GM08714 (cell line): Measurements from ENCODE around the gene NR2F1-AS1.
"Not testable (repeated sequence)": the region's sequence is repeated elsewhere in the genome, so short reads cannot be mapped to it uniquely, and the experiment has no call there.

Source experiments
- H3K4me3 ChIP-seq: fragments of 200-500 bp; sonication (Bioruptor generic); 2 replicates; pipeline ENCODE4 v1.5.1; 2014; ENCODE audit warnings: mild to moderate bottlenecking, low read length, inconsistent platforms
- ZNF274 ChIP-seq: IDR thresholded peaks from 2 replicates; pipeline ENCODE4 v1.6.1; 2012; ENCODE audit warnings: mild to moderate bottlenecking, low read depth, low read length

The NR2F1-AS1 gene

DNA sequence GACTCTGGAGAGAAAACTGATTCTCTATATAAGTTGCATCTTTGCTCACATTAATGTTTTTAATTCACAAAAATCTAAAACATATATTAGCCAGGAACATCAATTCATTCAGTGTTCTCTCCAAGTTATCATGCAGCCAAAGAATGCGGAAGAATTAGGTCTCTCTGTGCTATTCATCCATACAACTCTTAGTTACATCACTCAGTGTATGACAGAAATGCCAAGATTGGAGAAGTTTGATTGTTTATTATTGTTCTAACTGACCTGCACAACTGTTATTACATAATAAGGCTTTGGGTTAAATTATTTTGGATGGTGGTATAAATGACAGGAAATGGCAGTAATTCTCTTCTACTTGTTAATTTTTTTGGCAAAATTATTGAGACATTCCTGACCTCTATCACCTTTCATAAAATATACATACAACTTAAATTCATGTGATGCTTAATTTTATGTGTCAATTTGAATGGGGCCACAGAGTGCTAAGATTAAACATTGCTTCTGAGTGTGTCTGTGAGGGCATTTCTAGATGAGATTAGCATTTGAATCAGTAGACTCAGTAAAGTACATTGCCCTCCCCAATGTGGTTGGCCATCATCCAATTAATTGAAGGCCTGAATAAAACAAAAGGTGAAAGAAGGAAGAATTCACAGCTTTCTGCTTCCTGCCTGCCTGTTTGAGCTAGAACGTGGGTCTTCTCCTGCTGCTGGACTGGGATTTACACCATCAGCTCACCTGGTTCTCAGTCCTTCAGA lies 70.2 kb downstream of the NR2F1-AS1 start:
- TF ChIP-seq ZNF274 = no peak
- H3K4me3 ChIP-seq = no peak overlapping the region

DNA sequence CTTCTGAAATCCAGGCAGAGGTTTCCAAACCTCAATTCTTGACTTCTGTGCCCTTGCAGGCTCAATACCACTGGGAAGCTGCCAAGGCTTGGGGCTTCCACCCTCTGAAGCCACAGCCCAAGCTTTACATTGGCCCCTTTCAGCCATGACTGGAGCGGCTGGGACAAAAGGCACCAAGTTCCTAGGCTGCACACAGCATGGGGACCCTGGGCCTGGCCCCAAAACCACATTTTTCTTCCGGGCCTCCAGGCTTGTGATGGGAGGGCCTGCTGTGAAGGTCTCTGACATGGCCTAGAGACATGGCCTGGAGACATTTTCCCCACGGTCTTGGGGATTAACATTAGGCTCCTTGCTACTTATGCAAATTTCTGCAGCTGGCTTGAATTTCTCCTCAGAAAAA lies 75.5 kb downstream of the NR2F1-AS1 start:
- not testable (repeated sequence) for H3K4me3 ChIP-seq

DNA sequence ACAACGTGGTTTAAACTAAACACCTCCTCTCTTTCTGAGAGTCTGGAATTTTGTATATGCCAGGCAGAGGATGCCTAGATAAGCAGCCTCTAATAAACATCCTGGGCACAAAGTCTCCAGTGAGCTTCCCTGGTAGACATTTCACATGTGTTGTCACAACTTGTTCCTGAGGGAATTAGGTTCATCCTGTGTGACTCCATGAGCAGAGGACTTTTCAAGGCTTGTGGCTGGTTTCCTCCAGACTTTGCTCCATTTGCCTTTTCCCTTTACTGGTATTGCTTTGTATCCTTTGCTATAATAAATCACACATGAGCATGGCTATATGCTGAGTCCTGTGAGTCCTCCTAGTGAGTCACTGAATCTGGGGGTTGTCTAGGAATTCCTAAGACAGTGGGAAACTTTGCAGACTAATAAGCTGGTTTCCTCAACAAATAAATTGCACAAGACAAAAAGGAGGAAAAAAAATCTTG lies 77.4 kb downstream of the NR2F1-AS1 start:
- TF ChIP-seq ZNF274 = no peak
- H3K4me3 ChIP-seq = no peak overlapping the region

DNA sequence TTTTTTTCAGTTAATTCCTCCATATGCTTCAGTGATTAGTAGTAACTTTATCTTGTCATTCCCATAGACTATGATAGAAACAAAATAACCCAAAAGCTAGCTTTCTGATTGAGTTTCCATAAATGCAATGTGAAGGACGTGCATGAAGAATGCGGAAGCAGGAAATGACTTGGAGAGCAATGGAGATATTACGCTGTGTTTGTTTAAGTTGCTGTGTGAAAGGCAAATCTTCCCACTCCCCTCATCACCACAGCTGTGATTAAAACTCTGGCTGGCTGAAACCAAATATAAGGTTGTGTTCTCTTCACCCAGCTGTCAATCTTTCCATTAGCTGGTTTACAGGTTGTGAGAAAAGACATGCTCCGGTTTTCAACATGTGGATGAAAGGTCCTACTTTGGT lies 83.9 kb downstream of the NR2F1-AS1 start:
- no peak for TF ChIP-seq ZNF274
- H3K4me3 ChIP-seq = no peak overlapping the region

DNA sequence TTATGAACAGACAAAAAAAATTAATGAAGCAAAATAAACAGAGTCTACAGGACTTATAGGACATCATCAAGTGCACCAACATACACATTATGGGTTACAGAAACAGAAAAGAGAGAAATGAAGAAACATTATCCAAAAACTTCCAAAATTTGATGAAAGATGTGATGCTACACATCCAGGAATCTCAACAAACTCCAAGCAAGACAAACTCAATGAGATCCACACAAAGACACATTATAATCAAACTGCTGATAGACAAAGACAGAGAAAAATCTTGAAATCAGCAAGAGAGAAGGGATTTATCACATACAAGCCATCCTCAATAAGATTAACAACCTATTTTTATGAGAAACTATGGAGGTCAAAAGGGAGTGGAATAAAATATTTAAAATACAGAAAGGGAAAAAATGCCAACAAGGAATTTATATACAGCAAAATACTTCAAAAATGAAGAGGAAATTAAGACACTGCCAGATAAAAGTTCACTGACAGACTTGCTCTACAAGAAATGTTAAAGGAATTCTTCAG lies 101.0 kb downstream of the NR2F1-AS1 start:
- no peak for TF ChIP-seq ZNF274
- no peak overlapping the region for H3K4me3 ChIP-seq

DNA sequence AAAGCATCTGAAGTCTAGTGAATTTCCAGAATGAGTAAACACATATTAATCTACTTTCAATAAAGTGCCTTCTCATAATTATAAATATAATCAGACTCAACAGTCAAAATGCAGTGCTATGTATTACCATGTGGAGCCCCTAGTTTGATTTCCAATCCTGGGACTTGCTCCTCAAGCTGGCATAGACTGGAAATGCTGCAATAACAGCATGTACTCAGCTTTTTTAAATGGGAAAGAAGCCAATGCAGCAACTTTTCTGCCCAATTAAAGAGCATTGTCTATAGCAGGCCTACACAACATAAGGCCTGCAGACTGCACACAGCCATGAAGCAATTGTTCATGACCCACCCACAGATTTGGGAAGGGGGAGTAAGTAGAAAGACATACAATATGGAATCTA lies 103.2 kb downstream of the NR2F1-AS1 start:
- H3K4me3 ChIP-seq = no peak overlapping the region
- TF ChIP-seq ZNF274 = no peak

DNA sequence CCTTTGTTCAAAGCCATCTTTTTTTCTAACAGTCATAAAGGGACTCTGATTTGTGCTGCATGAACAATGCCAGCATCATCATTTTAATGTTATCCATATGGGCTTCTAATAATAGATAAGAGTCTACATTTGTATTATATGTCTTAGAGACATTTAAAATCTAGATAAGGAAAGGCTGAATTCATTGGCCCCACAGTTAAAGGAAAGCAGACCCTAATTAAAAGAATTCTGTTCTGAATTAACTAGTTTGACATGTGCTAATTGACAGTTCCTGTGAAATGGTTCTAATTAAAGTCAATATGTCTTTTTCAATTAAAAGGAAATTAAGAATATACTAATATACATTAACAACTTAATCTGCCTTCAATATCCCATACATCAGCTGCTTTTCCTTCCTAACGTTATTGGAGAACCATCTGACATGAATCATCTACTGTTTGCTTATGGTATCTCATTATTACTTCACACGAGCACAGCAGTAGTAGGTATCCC lies 104.7 kb downstream of the NR2F1-AS1 start:
- no peak for TF ChIP-seq ZNF274
- no peak overlapping the region for H3K4me3 ChIP-seq

DNA sequence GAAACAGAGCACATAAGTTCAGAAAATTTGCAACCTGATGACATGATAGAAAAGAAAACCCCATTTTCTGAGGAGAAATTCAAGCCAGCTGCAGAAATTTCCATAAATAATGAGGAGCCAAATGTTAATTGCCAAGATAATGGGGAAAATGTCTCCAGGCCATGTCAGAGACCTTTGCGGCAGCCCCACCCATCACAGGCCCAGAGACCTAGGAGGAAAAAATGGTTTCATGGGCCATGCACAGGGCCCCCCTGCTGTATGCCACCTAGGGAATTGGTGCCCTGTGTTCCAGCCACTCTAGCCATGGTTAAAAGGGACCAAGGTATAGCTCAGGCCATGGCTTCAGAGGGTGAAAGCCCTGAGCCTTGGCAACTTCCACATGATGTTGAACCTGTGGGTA lies 118.1 kb downstream of the NR2F1-AS1 start:
- TF ChIP-seq ZNF274 = no peak
- H3K4me3 ChIP-seq = no peak overlapping the region

DNA sequence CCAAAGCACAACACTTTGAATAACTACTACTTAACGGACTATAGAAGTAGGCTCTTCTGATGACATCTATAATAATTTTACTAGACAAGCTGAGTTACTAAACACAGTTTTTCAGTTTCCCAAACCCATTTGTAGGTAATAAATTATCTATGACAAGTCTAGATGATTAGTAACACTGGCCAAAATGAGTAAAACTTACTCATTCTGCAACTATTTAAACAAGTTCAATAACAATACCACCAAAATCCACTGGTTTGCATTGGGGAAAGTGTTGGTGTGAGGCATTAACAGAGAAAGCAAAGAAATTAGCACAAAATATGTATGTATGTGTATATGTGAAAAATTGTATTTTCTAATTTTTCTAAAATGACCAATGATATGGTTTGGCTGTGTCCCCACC lies 119.3 kb downstream of the NR2F1-AS1 start:
- H3K4me3 ChIP-seq = no peak overlapping the region
- no peak for TF ChIP-seq ZNF274

DNA sequence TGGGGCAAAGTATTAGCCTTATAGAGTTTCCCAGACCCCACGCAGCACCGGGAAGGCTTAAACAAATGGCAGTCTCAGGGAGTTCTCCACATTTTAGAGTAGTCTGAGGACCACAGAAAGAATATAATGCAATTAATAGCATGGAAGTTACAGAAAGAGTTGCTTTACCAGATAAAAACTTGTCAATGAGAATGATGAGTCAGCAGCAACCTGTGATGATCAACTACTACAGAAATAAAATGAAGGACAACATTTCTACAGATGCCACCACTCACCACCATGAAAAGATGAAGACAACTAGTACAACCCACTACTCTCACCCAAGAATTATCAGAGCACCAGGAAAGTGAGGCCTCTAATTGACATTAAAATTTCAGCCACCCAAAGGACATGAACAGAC lies 120.7 kb downstream of the NR2F1-AS1 start:
- no peak for TF ChIP-seq ZNF274
- no peak overlapping the region for H3K4me3 ChIP-seq

DNA sequence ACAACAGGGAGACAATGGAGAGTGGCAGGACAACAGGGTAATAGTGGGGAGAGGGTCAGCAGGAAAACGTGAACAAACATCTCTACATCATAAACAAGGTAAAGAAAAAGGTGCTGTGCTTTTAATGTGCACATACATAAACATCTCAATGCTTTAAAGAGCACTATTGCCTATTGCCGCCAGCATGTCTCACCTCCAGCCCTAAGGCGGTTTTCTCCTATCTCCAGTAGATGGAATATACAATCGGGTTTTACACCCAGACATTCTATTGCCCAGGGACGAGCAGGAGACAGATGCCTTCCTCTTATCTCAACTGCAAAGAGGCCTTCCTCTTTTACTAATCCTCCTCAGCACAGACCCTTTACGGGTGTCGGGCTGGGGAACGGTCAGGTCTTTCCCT lies 124.2 kb downstream of the NR2F1-AS1 start:
- H3K4me3 ChIP-seq = not testable (repeated sequence)

DNA sequence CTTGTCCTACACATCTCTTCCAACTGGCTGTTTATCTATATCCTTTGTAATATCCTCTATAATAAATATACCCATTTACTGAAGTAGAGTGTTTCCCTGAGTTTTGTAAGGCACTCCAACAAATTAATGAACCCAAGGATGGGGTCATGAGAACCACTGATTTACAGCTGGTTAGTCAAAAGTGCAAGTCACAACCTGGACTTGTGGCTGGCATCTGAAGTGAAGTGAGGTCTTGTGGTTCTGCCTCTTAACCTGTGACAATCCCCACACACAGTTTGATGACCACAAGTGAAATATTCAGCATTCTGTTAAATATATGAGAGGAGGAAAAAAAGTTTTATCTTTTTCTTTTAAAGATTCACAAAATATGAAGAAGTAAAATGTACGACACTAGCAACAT lies 126.1 kb downstream of the NR2F1-AS1 start:
- no peak overlapping the region for H3K4me3 ChIP-seq
- no peak for TF ChIP-seq ZNF274

DNA sequence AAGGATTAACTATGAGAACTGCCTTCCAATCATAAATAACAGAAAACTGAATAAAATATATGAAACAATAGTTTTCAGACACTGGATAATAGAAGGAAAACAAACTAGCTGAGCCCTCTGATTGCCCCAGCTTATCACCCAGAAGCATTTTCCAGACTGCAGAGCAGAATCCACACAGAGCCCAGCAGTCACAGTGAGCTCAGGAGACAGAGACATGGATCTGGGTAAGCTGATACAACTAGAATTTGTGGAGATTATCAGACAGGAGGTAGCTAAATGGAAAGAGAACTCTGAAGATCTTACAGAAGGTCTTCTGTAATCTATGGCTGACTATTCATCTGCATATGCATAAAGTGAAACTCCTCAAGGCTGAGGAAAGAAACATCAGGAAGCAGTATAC lies 128.8 kb downstream of the NR2F1-AS1 start:
- TF ChIP-seq ZNF274 = no peak
- no peak overlapping the region for H3K4me3 ChIP-seq

DNA sequence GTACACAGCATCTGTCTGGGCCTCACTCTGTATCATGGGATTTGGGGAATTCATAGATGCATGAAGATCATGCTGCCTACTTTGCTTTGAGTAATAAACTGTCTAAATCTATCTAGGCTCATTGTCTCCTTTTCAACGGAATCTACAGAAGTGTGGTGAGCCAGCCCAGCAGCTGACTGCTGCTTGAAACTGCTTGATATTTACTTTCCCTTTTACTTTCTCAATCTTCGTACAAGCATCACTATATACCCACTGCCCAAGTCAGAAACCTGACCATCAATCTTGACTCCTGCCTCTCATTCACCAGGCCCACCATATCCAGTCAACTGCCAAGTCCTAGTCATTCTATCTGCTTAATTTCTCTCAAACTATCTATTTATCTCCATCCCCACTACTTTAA lies 142.9 kb downstream of the NR2F1-AS1 start:
- H3K4me3 ChIP-seq = no peak overlapping the region
- no peak for TF ChIP-seq ZNF274

DNA sequence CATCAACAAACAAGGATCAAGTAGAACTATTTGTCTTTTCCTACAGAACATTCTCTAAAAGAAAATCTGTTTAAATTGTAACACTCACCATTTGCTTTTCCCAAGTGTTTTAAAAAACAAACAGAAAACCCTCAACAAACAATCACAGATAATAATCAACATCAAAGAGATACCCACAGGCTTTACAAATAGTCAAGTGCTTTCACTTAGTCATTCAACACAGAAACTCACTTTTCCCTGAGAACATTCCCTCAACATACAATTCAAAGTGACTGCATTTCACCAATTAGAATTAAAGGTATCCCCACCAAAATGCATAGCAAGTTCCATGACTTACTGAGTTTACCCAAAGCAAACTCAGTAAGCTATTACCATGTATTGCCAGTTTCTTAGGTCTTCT lies 144.9 kb downstream of the NR2F1-AS1 start:
- no peak overlapping the region for H3K4me3 ChIP-seq
- TF ChIP-seq ZNF274 = no peak

DNA sequence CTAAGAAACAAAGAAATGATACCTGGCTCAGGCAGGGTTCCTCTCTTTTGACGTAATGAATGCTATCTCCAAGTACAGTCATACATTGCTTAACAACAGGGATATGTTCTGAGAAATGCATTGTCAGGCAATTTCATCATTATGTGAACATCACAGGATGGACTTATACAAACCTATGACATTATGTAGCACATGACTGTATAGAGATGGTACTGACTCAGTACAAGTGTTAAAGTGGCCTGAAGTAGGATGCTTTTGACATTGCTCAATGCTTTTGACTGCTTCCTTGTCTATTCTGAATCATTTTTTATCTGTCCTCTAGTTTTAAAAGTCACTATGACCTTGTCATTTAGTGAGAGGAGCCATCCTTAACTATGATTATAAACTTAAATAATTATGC lies 147.6 kb downstream of the NR2F1-AS1 start:
- H3K4me3 ChIP-seq = no peak overlapping the region
- no peak for TF ChIP-seq ZNF274

DNA sequence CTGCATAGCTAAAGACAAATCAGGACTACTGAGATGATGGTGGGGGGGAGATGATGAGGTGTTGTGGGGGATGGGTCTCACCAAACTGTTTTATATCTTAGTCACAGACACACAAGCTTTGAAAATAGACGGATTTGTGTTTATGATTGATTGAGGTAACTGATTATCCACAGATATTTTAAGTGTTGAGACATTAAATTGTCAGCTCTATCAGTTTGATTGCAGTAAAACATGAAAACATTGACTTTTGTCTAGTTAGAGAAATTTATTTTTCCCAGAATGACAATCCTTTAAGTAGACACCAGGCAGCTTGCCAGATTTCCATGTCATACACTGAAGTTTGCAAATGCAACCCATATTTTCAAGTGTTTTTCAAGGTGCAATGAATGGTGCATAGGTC lies 149.8 kb downstream of the NR2F1-AS1 start:
- no peak overlapping the region for H3K4me3 ChIP-seq
- no peak for TF ChIP-seq ZNF274
